KMS-11 (cell line): ENCODE data around the gene SPATA2.

Experiments used
- H2AFZ ChIP-seq: fragments of 200-600 bp; sonication (generic); 2 replicates; pipeline ENCODE4 v1.6.1; 2016; ENCODE audit warnings: antibody characterized with exemption, mixed run types, low read depth
- H3K27ac ChIP-seq: fragments of 200-600 bp; sonication (generic); 2 replicates; pipeline ENCODE4 v1.6.1; 2016; ENCODE audit warnings: mild to moderate bottlenecking, mixed run types
- H3K27me3 ChIP-seq: fragments of 200-600 bp; sonication (generic); 2 replicates; pipeline ENCODE4 v1.6.1; 2017; ENCODE audit warnings: mild to moderate bottlenecking, low read depth, mixed run types, moderate library complexity; ENCODE audit not compliant: insufficient read depth
- H3K36me3 ChIP-seq: fragments of 200-600 bp; sonication (generic); 2 replicates; pipeline ENCODE4 v1.6.1; 2017; ENCODE audit warnings: mild to moderate bottlenecking, mixed run types; ENCODE audit not compliant: insufficient read depth
- H3K4me1 ChIP-seq: fragments of 200-600 bp; sonication (generic); 2 replicates; pipeline ENCODE4 v1.6.1; 2016; ENCODE audit warnings: mild to moderate bottlenecking, low read depth, mixed run types; ENCODE audit not compliant: poor library complexity, severe bottlenecking
- H3K4me2 ChIP-seq: fragments of 200-600 bp; sonication (generic); 2 replicates; pipeline ENCODE4 v1.7.0; 2016; ENCODE audit warnings: mild to moderate bottlenecking, mixed run types
- H3K4me3 ChIP-seq: fragments of 200-600 bp; sonication (generic); IDR thresholded peaks from 2 replicates; pipeline ENCODE4 v1.6.1; 2017; ENCODE audit warnings: low read depth, low read length, mixed read lengths; ENCODE audit not compliant: insufficient read depth
- H3K79me2 ChIP-seq: fragments of 200-600 bp; sonication (generic); 2 replicates; pipeline ENCODE4 v1.6.1; 2016; ENCODE audit warnings: low read depth, mixed run types; ENCODE audit not compliant: insufficient read depth
- H3K9ac ChIP-seq: fragments of 200-600 bp; sonication (generic); 2 replicates; pipeline ENCODE4 v1.6.1; 2016; ENCODE audit warnings: mild to moderate bottlenecking, mixed run types
- H4K20me1 ChIP-seq: fragments of 200-600 bp; sonication (generic); 2 replicates; pipeline ENCODE4 v1.6.1; 2016; ENCODE audit warnings: mild to moderate bottlenecking, mixed run types; ENCODE audit not compliant: insufficient read depth
- CTCF ChIP-seq: fragments of 200-600 bp; sonication (generic); conservative IDR thresholded peaks from 2 replicates; pipeline ENCODE4 v1.6.1; 2017; ENCODE audit warnings: low read depth, mild to moderate bottlenecking, antibody characterized with exemption, low read length, moderate library complexity, mixed read lengths

SPATA2 gene

GRCh38 chr20:49891476-49892110 lies 23.7 kb downstream of the SPATA2 start:
- H2AFZ ChIP-seq: no peak overlapping the region
- H3K4me3 ChIP-seq: no peak overlapping the region
- H3K4me2 ChIP-seq: no peak overlapping the region
- no peaks in the 10 kb centered on the region for H4K20me1 ChIP-seq
- no peaks in the 10 kb centered on the region for H3K79me2 ChIP-seq
- H3K9ac ChIP-seq: no peak overlapping the region
- peaks cover 38% of the 10 kb centered on the region for H3K4me1 ChIP-seq
- H3K27me3 ChIP-seq: no peaks in the 10 kb centered on the region
- TF ChIP-seq CTCF: no peak
- H3K36me3 ChIP-seq: no peaks in the 10 kb centered on the region
- H3K27ac ChIP-seq: no peak overlapping the region

GRCh38 chr20:49890471-49891361 lies 24.6 kb downstream of the SPATA2 start:
- H3K4me2 ChIP-seq: no peak overlapping the region
- TF ChIP-seq CTCF: no peak
- H3K4me3 ChIP-seq: no peak overlapping the region
- H3K4me1 ChIP-seq: peaks cover 46% of the 10 kb centered on the region
- H4K20me1 ChIP-seq: no peaks in the 10 kb centered on the region
- H3K9ac ChIP-seq: no peak overlapping the region
- H2AFZ ChIP-seq: no peak overlapping the region
- H3K27me3 ChIP-seq: no peaks in the 10 kb centered on the region
- no peaks in the 10 kb centered on the region for H3K36me3 ChIP-seq
- H3K79me2 ChIP-seq: no peaks in the 10 kb centered on the region
- H3K27ac ChIP-seq: no peak overlapping the region

- TF ChIP-seq CTCF: peak; percentile 29
- Histone ChIP-seq H3K4me2 (no peak overlapping the region), H3K27ac (no peak overlapping the region), H3K4me1 (peaks cover 53% of the 10 kb centered on the region), H3K27me3 (no peaks in the 10 kb centered on the region), H2AFZ (no peak overlapping the region), H3K9ac (no peak overlapping the region), H3K36me3 (no peaks in the 10 kb centered on the region), H4K20me1 (no peaks in the 10 kb centered on the region), H3K79me2 (no peaks in the 10 kb centered on the region), H3K4me3 (no peak overlapping the region)
Observed at GRCh38 chr20:49889935-49890333, 25.4 kb downstream of the SPATA2 start.

GRCh38 chr20:49889001-49889934 lies 26.1 kb downstream of the SPATA2 start:
- Histone ChIP-seq H3K9ac (peak overlapping the region; percentile 4; the same call in 1 of the 2 replicates), H3K36me3 (no peaks in the 10 kb centered on the region), H3K79me2 (no peaks in the 10 kb centered on the region), H3K4me1 (peaks cover 60% of the 10 kb centered on the region), H3K27me3 (no peaks in the 10 kb centered on the region), H3K4me3 (no peak overlapping the region), H4K20me1 (no peaks in the 10 kb centered on the region), H3K4me2 (peak overlapping the region; percentile 66), H3K27ac (peak overlapping the region; percentile 63; the same call in 1 of the 2 replicates), H2AFZ (no peak overlapping the region)
- no peak for TF ChIP-seq CTCF
